Neural cell (in vitro differentiated cells): ENCODE measurements around the gene VPS37C. TPM values are rescaled to one million over a fixed set of nuclear protein-coding genes. Genes with fewer than 3 reads are reported as not detected.

Experiments
- H2AFZ ChIP-seq: fragments of 200-600, 300-800 bp; sonication (generic), shearing (Covaris generic); 2 replicates; pipeline ENCODE4 v1.6.0; 2014; ENCODE audit warnings: low read depth, mild to moderate bottlenecking, antibody characterized with exemption, low read length, moderate library complexity
- H3F3A ChIP-seq: fragments of 200-600 bp; shearing (Covaris generic); 2 replicates; pipeline ENCODE4 v1.6.1; 2016; ENCODE audit warnings: mild to moderate bottlenecking, moderate library complexity, mixed read lengths, antibody characterized with exemption, low read length; ENCODE audit not compliant: insufficient read depth, poor library complexity, severe bottlenecking
- H3K27ac ChIP-seq: fragments of 200-600, 300-800 bp; sonication (generic), shearing (Covaris generic); 2 replicates; pipeline ENCODE4 v1.5.1; 2014; ENCODE audit warnings: mild to moderate bottlenecking, low read length, moderate library complexity
- H3K27me3 ChIP-seq: fragments of 300-800, 200-600 bp; sonication (generic), shearing (Covaris generic); 2 replicates; pipeline ENCODE4 v1.6.0; 2014; ENCODE audit warnings: mild to moderate bottlenecking, low read depth, low read length, moderate library complexity; ENCODE audit not compliant: insufficient read depth
- H3K36me3 ChIP-seq: fragments of 300-800, 200-600 bp; sonication (generic), shearing (Covaris generic); 2 replicates; pipeline ENCODE4 v1.5.1; 2014; ENCODE audit warnings: mild to moderate bottlenecking, antibody characterized with exemption, low read length, moderate library complexity; ENCODE audit not compliant: insufficient read depth
- H3K4me2 ChIP-seq: fragments of 300-800, 200-600 bp; sonication (generic), shearing (Covaris generic); 2 replicates; pipeline ENCODE4 v1.6.0; 2014; ENCODE audit warnings: mild to moderate bottlenecking, low read length
- H3K4me3 ChIP-seq: fragments of 300-800, 200-600 bp; sonication (generic), shearing (Covaris generic); 2 replicates; pipeline ENCODE4 v1.5.1; 2014; ENCODE audit warnings: mild to moderate bottlenecking, low read length, moderate library complexity
- H3K79me2 ChIP-seq: fragments of 200-600 bp; shearing (Covaris generic); replicated peaks from 2 replicates; pipeline ENCODE4 v1.6.0; 2014; ENCODE audit warnings: mild to moderate bottlenecking, low read length, moderate library complexity; ENCODE audit not compliant: insufficient read depth
- H3K9ac ChIP-seq: fragments of 300-800, 200-600 bp; sonication (generic), shearing (Covaris generic); 2 replicates; pipeline ENCODE4 v1.6.1; 2016; ENCODE audit warnings: mild to moderate bottlenecking, low read length, mixed read lengths
- H3K9me2 ChIP-seq: fragments of 200-600 bp; shearing (Covaris generic); 2 replicates; pipeline ENCODE4 v1.6.1; 2016; ENCODE audit warnings: mild to moderate bottlenecking, low read length, mixed read lengths; ENCODE audit not compliant: insufficient read depth
- H3K9me3 ChIP-seq: fragments of 200-600, 300-800 bp; sonication (generic), shearing (Covaris generic); 2 replicates; pipeline ENCODE4 v1.6.1; 2016; ENCODE audit warnings: mild to moderate bottlenecking, mixed run types, low read length, moderate library complexity, mixed read lengths
- H4K20me1 ChIP-seq: fragments of 200-600 bp; shearing (Covaris generic); 2 replicates; pipeline ENCODE4 v1.6.1; 2016; ENCODE audit warnings: mild to moderate bottlenecking, mixed run types; ENCODE audit not compliant: insufficient read depth
- CTCF ChIP-seq: fragments of 450-650 bp; IDR thresholded peaks from 2 replicates; pipeline ENCODE4 v1.5.1; 2014; ENCODE audit warnings: antibody characterized with exemption, mild to moderate bottlenecking, moderate library complexity; ENCODE audit not compliant: poor library complexity, severe bottlenecking
- EP300 ChIP-seq: fragments of 450-650 bp; conservative IDR thresholded peaks from 2 replicates; pipeline ENCODE4 v1.6.1; 2014; ENCODE audit warnings: antibody characterized with exemption, mild to moderate bottlenecking, moderate library complexity; ENCODE audit not compliant: poor library complexity, severe bottlenecking
- EZH2 ChIP-seq: fragments of 200-600, 300-800 bp; shearing (Covaris generic), sonication (generic); IDR thresholded peaks from 2 replicates; pipeline ENCODE4 v1.6.1; 2014; ENCODE audit warnings: antibody characterized with exemption, low read length, borderline replicate concordance, mild to moderate bottlenecking; ENCODE audit not compliant: insufficient read depth, poor library complexity, severe bottlenecking
- MXI1 ChIP-seq: fragments of 450-650 bp; conservative IDR thresholded peaks from 2 replicates; pipeline ENCODE4 v1.6.1; 2014; ENCODE audit warnings: antibody characterized with exemption, mild to moderate bottlenecking; ENCODE audit not compliant: poor library complexity, severe bottlenecking
- RAD21 ChIP-seq: fragments of 450-650 bp; conservative IDR thresholded peaks from 2 replicates; pipeline ENCODE4 v1.6.1; 2014; ENCODE audit warnings: antibody characterized with exemption, mild to moderate bottlenecking, moderate library complexity
- REST ChIP-seq: IDR thresholded peaks from 2 replicates; pipeline ENCODE4 v1.6.1; 2012; ENCODE audit warnings: borderline replicate concordance
- SMC3 ChIP-seq: fragments of 450-650 bp; conservative IDR thresholded peaks from 2 replicates; pipeline ENCODE4 v1.6.1; 2014; ENCODE audit warnings: antibody characterized with exemption, mild to moderate bottlenecking, moderate library complexity; ENCODE audit not compliant: poor library complexity
- TAF1 ChIP-seq: IDR thresholded peaks from 2 replicates; pipeline ENCODE4 v1.6.1; 2012; ENCODE audit warnings: low read depth
- polyA plus RNA-seq: library from polyadenylated mRNA; depleted of rRNA; stranded (reverse); fragments of >200 nt; gene quantifications from 2 replicates; pipeline ENCODE4 v1.2.3, GENCODE V29; 2014

VPS37C gene
- polyA plus RNA-seq, 1 donor from 2014 or later = 7.3 TPM

- H3K9me2 ChIP-seq = no peaks in the 10 kb centered on the region
Measured at GRCh38 chr11:61108847-61109585, 52.2 kb downstream of the VPS37C start.

DNA sequence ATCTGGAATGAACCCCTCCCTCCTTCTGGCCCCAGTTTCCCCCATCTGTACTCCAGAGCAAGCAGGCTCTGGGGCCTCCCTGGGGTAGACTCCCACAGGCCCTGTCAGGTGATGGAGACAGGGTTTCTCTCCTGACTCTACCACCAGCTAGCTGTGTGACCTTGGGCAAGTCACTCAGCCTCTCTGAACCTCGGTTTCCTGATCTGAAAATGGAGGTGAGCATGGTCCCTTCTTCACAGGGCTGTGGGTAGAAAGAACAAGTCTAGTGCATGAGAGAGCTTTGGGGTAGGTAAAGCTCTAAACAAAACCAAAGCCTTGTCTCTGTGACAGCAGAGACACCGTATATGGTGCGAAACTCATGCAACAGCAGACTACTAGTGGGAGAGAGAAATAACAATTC lies 53.3 kb downstream of the VPS37C start:
- Histone ChIP-seq H3K27ac (no peak overlapping the region), H4K20me1 (no peaks in the 10 kb centered on the region), H3K9ac (no peak overlapping the region), H3K9me2 (no peaks in the 10 kb centered on the region), H3K4me2 (no peak overlapping the region), H2AFZ (no peak overlapping the region), H3F3A (no peaks in the 10 kb centered on the region), H3K79me2 (no peaks in the 10 kb centered on the region), H3K27me3 (no peaks in the 10 kb centered on the region), H3K36me3 (no peaks in the 10 kb centered on the region), H3K4me3 (no peak overlapping the region), H3K9me3 (no peaks in the 10 kb centered on the region)
- no peak for TF ChIP-seq CTCF
- TF ChIP-seq REST = no peak
- TF ChIP-seq MXI1 = no peak
- TF ChIP-seq EP300 = no peak

More at GRCh38 chr11:61108847-61109585, 52.2 kb downstream of the VPS37C start:
- TF ChIP-seq SMC3 = no peak
- no peak for TF ChIP-seq TAF1
- no peak for TF ChIP-seq EP300
- no peak for TF ChIP-seq MXI1
- TF ChIP-seq CTCF = no peak
- no peak for TF ChIP-seq RAD21
- TF ChIP-seq REST = no peak
- TF ChIP-seq EZH2 = no peak
- H3K9ac ChIP-seq = no peak overlapping the region
- no peak overlapping the region for H3K4me2 ChIP-seq
- H3K4me3 ChIP-seq = no peak overlapping the region
- no peaks in the 10 kb centered on the region for H3K79me2 ChIP-seq
- no peak overlapping the region for H2AFZ ChIP-seq
- no peak overlapping the region for H3K27ac ChIP-seq
- H3F3A ChIP-seq = no peaks in the 10 kb centered on the region
- no peaks in the 10 kb centered on the region for H3K27me3 ChIP-seq
- no peaks in the 10 kb centered on the region for H4K20me1 ChIP-seq
- no peaks in the 10 kb centered on the region for H3K9me3 ChIP-seq
- no peaks in the 10 kb centered on the region for H3K36me3 ChIP-seq
